Fibroblast of skin of left biceps (primary cell): ENCODE data around the gene CENPT.
A peak's percentile ranks its signal among the peaks of the same experiment; 100 is the strongest.
"Not testable (repeated sequence)": the region's sequence is repeated elsewhere in the genome, so short reads cannot be mapped to it uniquely, and the experiment has no call there.

ENCODE experiments used
- DNase-seq, 2 experiments: peaks; one replicate each; pipeline ENCODE4 v3.0.0-alpha.2; 2013; ENCODE audit warnings: low read depth in 2 of 2

Gene CENPT

GRCh38 chr16:67846063-67846319 lies 1.5 kb downstream of the CENPT start:
- no peak for DNase-seq

DNA sequence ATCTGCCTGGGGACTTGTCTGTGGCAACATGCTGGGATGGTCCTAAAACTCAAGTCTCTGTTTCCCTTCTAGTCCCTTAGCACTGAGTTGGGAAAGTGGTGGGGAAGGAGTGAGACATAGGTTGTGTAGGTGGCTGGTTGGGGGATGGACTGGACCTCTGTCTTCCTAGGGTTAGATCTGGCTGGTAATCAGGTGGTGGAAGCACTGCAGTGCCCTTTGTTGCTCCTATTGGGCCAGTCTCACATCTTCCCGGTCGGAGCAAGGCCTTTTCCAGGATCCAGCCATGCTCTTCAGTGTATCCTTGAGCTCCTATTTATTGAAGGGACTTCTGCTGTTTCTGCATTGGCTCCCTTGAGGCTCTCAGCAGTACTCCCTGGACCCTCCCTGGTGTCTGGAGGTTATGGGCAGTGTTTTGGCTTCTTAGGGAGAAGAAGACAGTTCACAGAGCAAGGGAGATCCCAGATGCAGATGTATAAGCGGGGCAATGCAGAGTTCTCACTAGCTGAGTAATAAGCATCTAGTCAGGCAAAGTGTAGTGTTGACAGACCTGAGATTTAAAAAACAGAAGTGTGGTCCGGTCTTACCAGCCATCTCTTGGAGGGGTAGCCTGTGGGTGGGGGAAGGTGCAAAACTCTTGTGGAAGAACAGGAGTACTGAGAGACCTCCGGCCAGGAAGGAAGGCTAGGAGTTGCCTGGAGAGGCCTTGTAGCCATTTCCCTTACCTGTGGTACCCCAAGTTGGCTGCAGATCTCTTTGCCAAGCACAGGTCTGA lies 2.0 kb downstream of the CENPT start:
- no peak for DNase-seq

DNA sequence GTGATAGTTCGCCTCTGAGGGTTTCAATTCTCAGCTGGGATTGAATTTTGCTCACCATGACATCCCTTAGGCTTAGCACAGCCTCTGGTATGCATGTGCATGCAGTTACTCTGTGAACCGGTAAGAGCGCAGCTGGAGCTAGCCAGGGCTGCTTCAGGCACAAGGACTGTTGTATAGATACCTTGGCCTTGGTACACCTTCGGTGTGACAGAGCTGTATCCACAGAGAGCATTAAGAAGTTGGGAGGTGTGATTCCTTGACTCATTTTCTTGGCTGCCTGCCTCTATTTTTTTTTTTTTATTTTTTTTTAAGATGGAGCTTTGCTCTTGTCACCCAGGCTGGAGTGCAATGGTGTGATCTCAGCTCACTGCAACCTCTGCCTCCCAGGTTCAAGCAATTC lies 3.0 kb downstream of the CENPT start:
- no peak for DNase-seq

- no peak for DNase-seq
These were observed 4.1 kb downstream of the CENPT start for GRCh38 chr16:67843343-67843765.

DNA sequence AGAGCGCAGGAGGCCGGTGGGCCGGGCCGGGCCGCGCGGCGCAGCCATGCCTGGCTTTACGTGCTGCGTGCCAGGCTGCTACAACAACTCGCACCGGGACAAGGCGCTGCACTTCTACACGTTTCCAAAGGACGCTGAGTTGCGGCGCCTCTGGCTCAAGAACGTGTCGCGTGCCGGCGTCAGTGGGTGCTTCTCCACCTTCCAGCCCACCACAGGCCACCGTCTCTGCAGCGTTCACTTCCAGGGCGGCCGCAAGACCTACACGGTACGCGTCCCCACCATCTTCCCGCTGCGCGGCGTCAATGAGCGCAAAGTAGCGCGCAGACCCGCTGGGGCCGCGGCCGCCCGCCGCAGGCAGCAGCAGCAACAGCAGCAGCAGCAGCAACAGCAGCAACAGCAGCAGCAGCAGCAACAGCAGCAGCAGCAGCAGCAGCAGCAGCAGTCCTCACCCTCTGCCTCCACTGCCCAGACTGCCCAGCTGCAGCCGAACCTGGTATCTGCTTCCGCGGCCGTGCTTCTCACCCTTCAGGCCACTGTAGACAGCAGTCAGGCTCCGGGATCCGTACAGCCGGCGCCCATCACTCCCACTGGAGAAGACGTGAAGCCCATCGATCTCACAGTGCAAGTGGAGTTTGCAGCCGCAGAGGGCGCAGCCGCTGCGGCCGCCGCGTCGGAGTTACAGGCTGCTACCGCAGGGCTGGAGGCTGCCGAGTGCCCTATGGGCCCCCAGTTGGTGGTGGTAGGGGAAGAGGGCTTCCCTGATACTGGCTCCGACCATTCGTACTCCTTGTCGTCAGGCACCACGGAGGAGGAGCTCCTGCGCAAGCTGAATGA lies 4.8 kb downstream of the CENPT start:
- no peak for DNase-seq

DNA sequence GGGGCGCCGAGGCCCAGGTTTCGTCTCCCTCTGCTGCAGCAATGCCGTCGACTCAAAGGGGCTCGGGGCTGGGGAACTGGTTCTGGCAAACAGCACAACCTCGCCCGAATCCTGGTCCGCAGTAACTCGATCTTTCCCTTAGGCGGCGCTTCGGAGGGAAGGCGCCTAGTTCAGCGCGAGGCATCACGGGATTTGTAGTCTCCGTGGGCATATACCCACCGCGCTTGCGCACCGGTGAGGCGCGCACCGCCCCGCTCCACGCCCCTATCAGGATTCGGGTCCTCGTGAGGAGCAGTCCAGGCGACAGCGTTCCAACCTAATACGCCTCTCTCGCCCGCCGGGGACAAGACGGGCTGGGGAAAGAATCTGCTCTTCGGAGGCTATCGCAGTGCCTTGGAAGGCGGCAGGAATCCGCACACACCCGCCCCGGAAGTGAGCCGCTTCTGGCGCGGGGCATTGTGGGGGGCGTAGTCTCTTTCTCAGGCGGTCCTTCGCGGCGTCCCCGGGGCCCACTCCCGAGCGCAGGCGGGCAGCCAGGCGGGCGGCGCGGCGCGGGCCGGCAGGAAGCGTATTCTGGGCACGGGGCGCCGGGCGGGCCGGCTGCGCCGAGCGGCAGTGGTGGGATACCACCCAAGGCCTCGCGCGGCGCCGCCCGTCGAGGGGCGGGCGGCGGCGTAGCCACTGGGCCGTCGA lies 5.5 kb downstream of the CENPT start, which contains the start of gene THAP11:
THAP11 (plus strand) TSS at position 505 of the 693 bp plus-strand sequence. CDS start 235 bp downstream, outside the sequence.
- peak; percentile 78 to 84 for DNase-seq

- DNase-seq, result no peak
These were observed 6.2 kb downstream of the CENPT start for GRCh38 chr16:67841198-67841815.

GRCh38 chr16:67837811-67838210 lies 9.7 kb downstream of the CENPT start:
- no peak for DNase-seq

- not testable (repeated sequence) for DNase-seq
These were observed 10.3 kb downstream of the CENPT start for GRCh38 chr16:67837190-67837589.

- DNase-seq, result no peak
These were observed 13.3 kb downstream of the CENPT start for GRCh38 chr16:67834242-67834614.

DNA sequence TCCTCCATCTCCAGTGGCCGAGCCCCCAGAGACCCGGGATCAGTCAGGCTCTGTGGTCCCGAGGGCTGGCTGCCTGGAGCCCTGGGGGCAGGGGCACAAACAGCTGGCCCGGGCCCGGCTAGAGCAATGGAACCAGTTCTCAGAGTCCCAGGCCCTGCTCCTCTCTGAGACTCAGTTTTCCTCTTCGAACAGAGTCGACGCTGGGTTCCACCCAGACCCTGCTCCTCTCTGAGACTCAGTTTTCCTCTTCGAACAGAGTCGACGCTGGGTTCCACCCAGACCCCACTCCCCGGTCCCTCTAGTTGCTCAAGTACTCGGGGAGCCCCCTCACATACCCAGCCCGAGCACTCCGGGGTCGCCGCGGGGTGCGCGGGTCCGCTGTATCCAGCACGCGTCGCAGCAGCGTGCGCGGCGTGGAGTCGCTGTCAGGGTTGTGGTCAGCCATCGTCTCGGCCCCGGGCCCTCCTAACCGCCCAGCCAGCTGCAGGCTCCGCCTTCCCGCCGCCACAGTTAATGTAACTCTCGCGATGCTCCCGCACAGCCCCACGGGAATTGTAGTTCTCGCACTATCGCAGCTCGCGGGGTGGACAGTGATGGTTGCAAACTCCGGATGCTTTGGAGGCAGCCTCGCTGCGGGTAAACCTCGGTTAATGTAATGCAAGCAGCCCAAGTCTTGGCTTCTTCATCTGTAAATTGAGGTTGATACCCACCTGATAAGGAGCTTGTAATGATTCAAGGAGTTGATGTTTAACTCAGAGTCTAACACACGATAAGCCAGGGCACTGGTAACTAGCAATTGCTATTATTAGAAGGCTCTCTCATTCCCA lies 13.9 kb downstream of the CENPT start:
- peak in 1 of 2 experiments; percentile 55 for DNase-seq

DNA sequence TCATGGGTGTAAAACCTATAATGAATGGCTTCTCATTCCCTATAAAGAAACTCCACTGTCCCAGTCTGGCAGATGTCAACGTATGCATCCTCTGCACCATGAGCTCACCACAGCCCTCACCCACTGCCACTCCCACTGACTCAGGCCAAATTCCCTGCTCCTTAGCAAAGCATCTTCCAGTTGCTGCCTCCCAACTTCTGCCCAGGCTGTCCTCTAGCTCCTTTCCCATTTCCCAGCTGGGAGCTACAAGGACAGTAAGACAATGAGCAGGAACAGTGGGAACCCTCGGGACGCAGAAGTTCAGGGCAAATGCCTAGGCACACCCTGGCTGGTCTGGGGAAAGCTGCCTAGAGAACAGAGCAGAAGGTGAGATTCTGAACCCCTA lies 14.5 kb downstream of the CENPT start:
- no peak for DNase-seq

DNA sequence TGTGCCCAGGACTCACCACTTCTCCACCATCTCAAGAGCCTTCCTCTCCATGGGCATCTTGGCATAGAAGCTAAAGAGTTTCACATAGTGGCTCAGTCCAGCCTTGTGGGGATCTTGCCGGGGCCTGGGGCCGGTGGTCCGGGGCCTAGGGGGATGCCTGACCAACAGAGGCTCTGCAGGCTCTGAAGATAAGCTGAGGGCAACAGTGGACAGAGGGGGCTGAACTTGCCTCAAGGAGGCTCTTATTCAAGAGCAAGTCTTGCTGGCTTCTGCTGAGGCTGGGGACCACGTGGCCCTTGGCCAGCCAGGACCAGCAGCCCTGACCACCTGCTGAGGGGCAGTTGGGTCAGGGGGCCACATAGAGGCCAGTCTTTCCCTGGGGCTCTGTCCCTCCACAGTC lies 18.8 kb downstream of the CENPT start:
- no peak for DNase-seq

DNA sequence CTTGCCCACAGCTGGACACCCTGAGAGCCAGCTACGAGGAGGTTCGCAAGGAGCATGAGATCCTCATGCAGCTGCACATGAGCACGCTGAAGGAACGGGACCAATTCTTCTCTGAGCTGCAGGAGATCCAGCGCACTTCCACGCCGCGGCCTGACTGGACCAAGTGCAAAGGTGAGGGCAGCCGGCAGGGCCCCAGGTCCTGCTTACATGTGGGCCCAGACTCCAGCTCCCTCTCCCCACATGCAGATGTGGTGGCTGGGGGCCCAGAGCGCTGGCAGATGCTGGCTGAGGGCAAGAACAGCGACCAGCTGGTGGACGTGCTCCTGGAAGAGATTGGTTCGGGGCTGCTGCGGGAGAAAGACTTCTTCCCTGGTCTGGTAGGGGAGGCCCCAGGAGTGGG lies 21.6 kb downstream of the CENPT start:
- no peak for DNase-seq

DNA sequence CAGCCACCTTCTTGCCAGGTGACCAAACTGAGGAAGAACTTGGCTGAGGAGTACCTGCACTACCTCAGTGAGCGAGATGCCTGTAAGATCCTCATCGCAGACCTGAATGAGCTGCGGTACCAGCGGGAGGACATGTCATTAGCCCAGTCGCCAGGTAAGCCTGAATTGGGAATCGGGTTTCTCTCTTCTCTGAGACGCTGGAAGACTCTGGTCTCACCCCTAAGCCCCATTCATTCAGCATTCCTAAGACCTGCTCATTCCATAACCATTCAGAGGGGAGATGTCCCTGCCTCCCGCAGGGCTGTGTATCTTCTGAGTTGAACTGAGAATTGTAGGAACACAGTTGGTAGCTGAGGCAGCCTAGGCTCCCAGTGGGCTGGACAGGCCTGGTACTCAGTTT lies 22.4 kb downstream of the CENPT start:
- no peak for DNase-seq

- no peak for DNase-seq
These were observed 25.0 kb downstream of the CENPT start for GRCh38 chr16:67822511-67822910.

GRCh38 chr16:67820608-67821259 lies 26.8 kb downstream of the CENPT start:
- no peak for DNase-seq

DNA sequence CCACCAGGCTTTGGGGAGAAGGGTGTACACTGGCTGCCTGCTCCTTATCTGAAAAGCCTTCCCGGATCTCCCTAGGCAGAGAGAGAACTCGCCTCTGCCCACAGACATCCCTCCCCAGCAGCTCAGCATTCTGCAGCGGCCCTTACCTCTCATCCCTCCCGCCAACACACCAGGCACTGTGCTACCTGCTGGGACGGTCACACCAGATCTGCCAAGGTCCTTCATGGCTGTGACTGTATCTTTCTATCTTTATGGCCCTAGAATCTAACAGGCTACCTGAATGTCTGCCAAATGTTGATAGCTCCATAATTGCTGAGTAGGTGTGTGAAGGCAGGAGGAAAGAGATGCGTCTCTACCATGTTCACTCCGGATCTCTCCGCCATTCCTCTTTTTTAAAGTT lies 32.9 kb downstream of the CENPT start:
- DNase-seq, result no peak

DNA sequence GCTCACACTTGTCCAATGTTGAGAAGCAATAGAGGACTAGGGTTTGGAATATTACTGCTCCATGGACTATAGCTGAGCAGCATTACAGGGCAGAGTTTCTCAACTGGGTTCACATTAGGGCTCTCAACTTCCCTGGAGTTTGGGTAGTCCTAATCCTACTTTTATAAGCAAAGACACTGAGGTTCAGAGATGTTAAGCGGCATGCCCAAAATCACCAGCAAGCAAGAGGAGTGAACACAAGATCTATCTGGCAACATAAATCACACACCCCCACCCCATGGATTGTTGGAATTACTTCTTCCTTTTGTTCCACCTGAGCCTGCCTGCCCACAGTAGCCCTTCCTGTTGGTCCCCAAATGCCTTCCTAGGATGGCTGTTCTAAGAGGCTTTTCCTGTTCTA lies 35.6 kb downstream of the CENPT start:
- DNase-seq, result no peak

DNA sequence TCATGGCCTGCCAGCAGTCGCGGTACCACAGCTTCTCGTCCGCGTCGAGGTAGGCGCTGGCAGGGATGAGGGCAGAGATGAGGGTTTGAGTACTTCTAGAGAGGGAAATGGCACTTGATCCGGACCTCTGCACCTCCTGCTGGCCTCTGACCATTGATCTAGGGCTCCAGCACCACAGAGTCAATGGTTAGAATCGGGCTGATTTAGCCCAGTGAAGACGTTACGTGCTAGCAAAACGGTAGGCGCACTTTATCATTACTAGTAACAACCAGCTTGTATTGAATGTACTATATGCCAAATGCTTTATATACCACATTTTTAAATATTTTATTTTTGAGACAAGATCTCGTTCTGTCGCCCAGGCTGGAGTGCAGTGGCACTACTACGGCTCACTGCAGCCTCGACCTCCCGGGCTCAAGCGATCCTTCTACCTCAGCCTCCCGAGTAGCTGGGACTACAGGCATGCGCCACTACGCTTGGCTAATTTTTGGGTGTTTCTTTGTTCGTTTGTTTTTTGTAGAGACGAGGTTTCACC lies 40.3 kb downstream of the CENPT start:
- DNase-seq, result no peak
